Erythroblast (primary cell): Measurements from ENCODE around the gene ANKRD39.
A peak's percentile ranks its signal among the peaks of the same experiment; 100 is the strongest.

Source experiments
- DNase-seq, 2 experiments: peaks; one replicate each; lab custom pipeline; 2025; lab: John Stamatoyannopoulos, UW
- GATA1 ChIP-seq: IDR thresholded peaks from 2 replicates; pipeline ENCODE4 v1.6.1; 2011; ENCODE audit warnings: low read depth, mild to moderate bottlenecking, control low read depth, low read length, moderate library complexity
- POLR2A ChIP-seq: IDR thresholded peaks from 2 replicates; pipeline ENCODE4 v1.6.1; 2011; ENCODE audit warnings: mild to moderate bottlenecking, low read length

Gene ANKRD39

GRCh38 chr2:96872591-96873349 lies 15.0 kb upstream of the ANKRD39 start:
- DNase-seq: no peak
- no peak for TF ChIP-seq GATA1
- no peak for TF ChIP-seq POLR2A

GRCh38 chr2:96870626-96871255 lies 12.9 kb upstream of the ANKRD39 start:
- TF ChIP-seq POLR2A (no peak), GATA1 (no peak)
- DNase-seq: peak; percentile 69 to 71

GRCh38 chr2:96869822-96870625 lies 12.2 kb upstream of the ANKRD39 start, which contains the start of gene SEMA4C:
Gene SEMA4C, minus strand, starts transcription at chr2:96870080. Its CDS starts 2,194 bp downstream, at chr2:96867886.
- peak; percentile 69 to 72 for DNase-seq
- TF ChIP-seq GATA1 (no peak), POLR2A (no peak)

- peak; percentile 49 for DNase-seq
- no peak for TF ChIP-seq GATA1
- TF ChIP-seq POLR2A: no peak
Measured at GRCh38 chr2:96869281-96869821, 11.5 kb upstream of the ANKRD39 start.

GRCh38 chr2:96868555-96869280 lies 10.9 kb upstream of the ANKRD39 start:
- peak; percentile 71 to 73 for DNase-seq

GRCh38 chr2:96867756-96868554 lies 10.1 kb upstream of the ANKRD39 start:
- peak; percentile 46 to 52 for DNase-seq
- TF ChIP-seq GATA1 (no peak), POLR2A (no peak)

More at GRCh38 chr2:96868555-96869280, 10.9 kb upstream of the ANKRD39 start:
- TF ChIP-seq POLR2A (no peak), GATA1 (no peak)

- DNase-seq: no peak
- TF ChIP-seq POLR2A (no peak), GATA1 (no peak)
Measured at GRCh38 chr2:96866986-96867755, 9.4 kb upstream of the ANKRD39 start.

- TF ChIP-seq POLR2A: no peak
- no peak for TF ChIP-seq GATA1
- DNase-seq: no peak
Measured at GRCh38 chr2:96866586-96866985, 8.8 kb upstream of the ANKRD39 start.

GRCh38 chr2:96866149-96866548 lies 8.3 kb upstream of the ANKRD39 start:
- DNase-seq: no peak
- TF ChIP-seq POLR2A: no peak
- no peak for TF ChIP-seq GATA1

- DNase-seq: no peak
- TF ChIP-seq GATA1 (no peak), POLR2A (no peak)
Measured at GRCh38 chr2:96865654-96866053, 7.8 kb upstream of the ANKRD39 start.

- DNase-seq: no peak
- TF ChIP-seq POLR2A (no peak), GATA1 (no peak)
Measured at GRCh38 chr2:96864343-96865091, 6.7 kb upstream of the ANKRD39 start.
